Astrocyte (in vitro differentiated cells and primary cell): Measurements from ENCODE around the gene PLEKHA8.

ENCODE experiments used
- CTCF ChIP-seq: IDR thresholded peaks from 2 replicates; pipeline ENCODE4 v1.5.1; 2011; ENCODE audit warnings: low read depth, mild to moderate bottlenecking, inconsistent platforms, low read length, moderate library complexity; ENCODE audit not compliant: insufficient read depth
- EZH2 ChIP-seq: IDR thresholded peaks from 2 replicates; pipeline ENCODE4 v1.6.1; 2012; ENCODE audit warnings: mild to moderate bottlenecking, low read length, inconsistent platforms; ENCODE audit not compliant: insufficient read depth

- TF ChIP-seq CTCF (no peak), EZH2 (no peak)
These were observed 8.8 kb upstream of the PLEKHA8 start for GRCh38 chr7:30019387-30019786.
